GM15510 (cell line): ENCODE results near the gene KRTAP6-3.

Experiments used
- POLR2A ChIP-seq: IDR thresholded peaks from 3 replicates; pipeline ENCODE4 v1.6.1; 2011; ENCODE audit warnings: borderline replicate concordance; ENCODE audit not compliant: insufficient read length; ENCODE audit errors: extremely low read depth

Gene KRTAP6-3, protein sequence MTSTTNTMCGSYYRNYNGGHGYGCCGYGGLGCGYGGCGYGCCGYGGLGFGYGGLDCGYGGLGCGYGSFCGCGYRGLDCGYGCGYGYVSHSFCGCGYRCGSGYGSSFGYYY

DNA sequence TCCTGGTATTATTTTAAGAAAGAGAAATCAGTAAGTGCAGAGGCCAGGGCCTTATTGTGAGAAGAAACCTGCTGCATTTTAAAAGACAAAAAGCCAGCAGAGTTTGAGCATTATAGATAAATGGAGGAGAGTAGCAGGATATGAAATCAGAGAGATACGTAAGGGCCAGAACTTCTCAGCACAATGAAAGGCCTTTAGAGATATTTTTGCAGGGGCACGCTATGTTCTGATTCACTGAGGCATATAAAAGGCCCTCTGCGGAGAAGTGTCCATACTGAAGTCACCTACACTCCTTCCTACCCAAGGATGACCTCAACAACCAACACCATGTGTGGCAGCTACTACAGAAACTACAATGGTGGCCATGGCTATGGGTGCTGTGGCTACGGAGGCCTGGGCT is at the start of gene KRTAP6-3:
Gene KRTAP6-3 (plus strand): TSS at position 301 of the 400 bp plus-strand sequence. CDS start 6 bp downstream, at position 307.
- no peak for TF ChIP-seq POLR2A

DNA sequence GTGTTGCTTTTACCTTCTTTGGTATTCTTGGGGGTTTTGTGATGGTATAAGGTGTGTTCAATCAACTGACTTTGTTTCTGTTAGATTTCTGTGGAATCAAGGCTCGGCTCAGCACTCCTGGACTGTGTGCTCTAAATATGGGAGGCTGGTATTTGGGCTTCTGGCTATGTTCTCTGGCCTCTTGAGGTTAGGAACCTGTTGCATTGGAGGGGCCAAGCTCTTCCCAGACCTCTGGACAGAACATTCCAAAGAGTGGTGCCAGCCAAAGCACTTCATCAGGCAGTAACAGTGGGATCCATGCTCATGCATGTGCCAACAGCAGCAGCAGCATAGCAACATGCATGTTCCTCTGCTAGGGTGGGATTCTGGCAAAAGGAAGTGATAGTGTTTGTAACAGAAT is 39.5 kb upstream of the KRTAP6-3 start:
- no peak for TF ChIP-seq POLR2A

DNA sequence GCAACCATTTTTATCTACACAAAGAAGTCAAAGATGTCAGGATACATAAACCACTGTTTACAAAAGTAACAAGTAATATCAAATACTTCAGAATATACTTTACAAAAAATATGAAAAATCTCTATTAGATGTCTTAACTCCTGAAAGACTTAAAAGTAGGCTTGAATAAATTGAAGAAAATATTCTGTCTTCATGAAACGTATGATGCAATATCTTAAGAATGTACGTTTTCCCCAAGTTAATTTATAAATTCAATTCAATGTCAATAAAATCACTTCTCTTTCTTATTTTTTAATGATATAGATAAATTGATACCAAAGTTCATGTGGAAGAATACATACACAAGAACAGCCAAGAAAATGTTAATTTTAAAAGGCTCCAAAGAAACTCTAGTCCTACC is 37.1 kb upstream of the KRTAP6-3 start:
- TF ChIP-seq POLR2A: no peak

DNA sequence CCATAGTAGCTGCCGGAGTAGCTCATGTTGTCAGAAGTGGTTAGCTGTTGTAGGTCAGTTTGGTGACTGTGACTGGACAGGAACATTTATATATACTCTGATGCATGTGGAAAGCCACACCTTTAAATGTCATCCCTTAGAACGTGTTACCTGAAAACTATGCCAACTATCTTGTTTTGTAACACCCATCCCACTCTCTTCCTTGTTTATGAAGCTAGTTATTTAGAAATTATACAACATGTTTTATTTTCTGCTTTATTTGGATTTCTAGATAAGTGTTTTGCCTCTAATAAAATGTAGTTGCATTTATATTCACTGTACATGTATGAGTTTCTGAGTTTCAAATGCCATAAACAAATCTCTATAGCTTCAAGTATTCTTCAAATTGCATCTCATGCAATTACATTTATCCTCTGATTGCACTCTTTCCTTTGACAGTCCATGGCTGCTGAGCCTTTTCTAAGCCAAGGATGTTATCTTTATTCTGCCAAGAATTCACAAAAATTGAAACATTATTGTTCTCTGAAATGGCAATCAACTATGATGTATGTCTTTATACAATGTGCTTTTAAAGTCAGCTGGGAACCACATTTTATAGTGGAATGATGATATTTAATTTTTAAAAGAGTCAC is 30.9 kb upstream of the KRTAP6-3 start, which contains the start of gene KRTAP19-7:
Gene KRTAP19-7 (minus strand): TSS at position 51 of the 632 bp plus-strand sequence. CDS start 25 bp downstream, at position 26.
- TF ChIP-seq POLR2A: no peak

DNA sequence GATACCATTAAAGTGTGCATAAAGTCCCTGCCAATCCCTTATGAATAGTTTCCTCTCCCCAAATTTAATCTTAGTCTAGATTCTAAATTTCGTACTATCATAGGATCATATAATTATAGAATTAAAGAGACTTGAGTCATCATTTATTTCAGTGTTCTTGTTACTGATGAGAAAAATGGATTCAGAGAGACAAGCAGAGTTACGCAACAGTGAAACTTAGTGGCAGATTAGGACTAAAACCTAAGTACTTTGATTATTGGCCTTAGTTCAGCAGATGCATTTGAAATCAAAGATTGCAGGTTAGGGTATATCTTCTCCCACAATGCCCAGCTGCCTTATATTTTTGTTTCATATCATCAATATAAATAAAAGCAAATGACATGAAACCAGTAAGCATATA is 30.3 kb upstream of the KRTAP6-3 start:
- no peak for TF ChIP-seq POLR2A

DNA sequence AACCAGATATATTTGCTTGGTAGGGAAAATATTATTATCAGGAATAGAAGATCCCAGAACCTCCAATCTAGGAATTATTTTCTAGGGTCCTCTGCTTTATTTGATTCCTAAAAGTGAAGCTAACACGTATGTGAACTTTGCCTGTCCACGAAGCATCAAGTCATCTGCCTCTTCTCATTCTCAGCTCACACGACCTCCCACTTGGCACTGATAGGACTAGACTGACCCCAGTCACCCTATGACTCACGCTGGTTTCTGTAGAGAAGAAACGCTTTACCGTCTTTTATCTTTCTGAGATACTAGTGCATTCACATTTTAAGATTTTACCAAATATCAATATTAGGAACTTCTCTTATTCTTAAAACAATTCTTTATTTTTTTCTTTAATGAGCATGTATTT is 29.2 kb upstream of the KRTAP6-3 start:
- TF ChIP-seq POLR2A: no peak

DNA sequence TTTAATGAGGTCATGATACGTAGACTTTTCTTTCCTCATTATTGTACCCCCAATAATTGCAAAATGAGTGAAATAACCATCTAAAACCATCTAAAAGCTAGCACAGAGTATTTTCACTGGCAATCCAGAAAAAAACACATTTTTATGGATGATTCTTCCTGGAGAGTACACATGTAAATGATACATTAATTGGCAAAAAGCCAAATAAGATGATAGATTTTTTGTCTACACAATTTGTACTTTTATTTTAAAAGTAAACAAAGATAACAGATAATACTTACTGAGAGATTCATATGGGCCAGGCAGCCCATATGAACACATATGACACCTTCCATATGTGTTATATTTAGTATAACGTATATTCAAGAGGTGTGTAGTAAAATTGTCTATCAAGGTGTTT is 28.6 kb upstream of the KRTAP6-3 start:
- no peak for TF ChIP-seq POLR2A

DNA sequence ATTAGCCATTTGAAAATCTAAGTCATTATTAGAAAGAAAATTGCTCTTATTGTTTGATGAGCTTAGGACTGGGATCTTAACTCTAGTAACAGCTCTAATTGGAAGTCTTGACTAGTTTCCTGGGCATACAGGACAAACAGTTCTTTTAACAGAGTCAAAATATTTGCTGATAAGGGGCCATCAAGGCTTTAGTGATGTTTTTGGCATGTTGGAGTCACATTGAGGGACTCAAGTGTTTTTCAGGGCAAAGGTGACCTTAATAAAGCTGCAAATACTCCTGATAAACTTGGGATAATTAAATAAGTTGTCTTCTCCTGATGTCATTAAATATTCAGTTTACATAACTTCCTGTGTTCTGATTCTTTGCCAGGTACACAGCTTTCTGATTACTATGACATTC is 24.6 kb upstream of the KRTAP6-3 start:
- no peak for TF ChIP-seq POLR2A

DNA sequence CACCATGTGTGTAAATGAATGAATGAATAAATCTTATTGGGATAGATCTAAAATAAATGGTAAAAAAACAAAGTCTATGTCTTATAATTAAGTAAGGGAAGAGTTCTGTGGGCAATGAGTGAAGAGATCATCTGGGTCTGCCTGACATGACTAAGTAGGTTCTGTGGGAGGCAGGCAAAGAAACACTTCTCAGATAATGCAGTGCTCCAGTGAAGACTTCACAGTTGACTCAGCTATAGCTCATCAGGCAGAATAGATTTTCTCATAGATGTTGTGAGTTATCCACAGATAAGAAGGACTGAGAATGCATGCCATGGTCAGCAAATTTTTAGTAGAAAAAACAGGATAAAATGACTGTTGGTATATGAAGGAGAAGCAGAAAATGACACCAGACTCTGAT is 14.5 kb upstream of the KRTAP6-3 start:
- no peak for TF ChIP-seq POLR2A

DNA sequence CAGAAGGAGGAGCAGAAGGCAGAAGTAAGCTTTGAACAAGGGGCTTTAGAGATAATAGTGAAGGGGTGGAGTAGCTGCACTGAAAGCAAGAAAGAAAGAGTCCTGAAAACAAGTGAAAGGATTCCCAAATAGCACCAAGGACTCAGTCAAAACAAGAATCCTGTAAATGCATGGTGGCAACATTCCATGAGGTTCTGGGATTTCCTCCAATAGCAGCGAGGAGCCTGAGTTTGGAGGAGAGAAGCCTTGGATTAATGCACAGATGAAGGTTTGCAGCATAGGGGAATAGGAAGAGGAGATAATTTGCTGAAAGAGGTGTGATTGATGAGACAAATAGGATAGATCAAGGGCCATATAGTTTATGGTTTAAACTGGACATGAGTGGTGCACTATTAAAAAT is 12.9 kb upstream of the KRTAP6-3 start:
- no peak for TF ChIP-seq POLR2A

DNA sequence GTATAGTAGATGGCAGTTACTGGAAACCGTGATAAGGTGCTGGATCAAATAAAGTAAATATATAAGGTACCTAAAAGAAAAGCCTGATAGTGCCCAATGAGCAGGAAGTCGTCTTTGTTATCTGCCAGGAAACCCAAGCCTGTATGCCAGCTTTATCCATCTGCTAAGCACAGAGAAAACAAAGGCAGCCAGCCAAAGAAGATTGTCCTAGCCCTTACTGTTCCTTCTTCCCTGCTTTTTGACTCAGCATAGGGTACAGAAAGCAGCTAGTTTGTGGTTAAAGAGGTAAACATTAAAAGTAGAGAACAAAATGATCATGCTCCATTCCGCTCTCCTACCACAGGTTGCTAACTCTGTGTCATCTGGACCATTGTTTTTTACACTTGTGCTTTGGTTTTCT is 12.1 kb upstream of the KRTAP6-3 start:
- no peak for TF ChIP-seq POLR2A

DNA sequence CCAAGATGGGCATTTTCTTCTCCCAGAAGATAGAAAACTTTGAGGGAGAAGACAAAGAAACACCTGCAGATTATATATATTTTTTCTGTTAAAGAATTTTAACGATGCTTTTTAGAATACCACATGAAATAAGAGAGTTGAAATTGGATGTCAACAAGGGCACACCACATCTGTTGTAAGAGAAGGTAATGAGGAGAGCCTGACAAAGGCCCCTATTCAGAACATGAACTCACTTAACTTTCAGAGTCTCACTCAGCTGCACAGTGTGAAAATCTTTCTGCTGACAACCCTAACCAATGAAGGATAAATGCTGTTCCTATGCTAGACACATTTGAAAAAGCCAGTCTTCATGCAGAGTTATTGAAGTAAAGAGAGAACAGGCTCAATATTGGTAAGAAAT is 9.4 kb upstream of the KRTAP6-3 start:
- TF ChIP-seq POLR2A: no peak

DNA sequence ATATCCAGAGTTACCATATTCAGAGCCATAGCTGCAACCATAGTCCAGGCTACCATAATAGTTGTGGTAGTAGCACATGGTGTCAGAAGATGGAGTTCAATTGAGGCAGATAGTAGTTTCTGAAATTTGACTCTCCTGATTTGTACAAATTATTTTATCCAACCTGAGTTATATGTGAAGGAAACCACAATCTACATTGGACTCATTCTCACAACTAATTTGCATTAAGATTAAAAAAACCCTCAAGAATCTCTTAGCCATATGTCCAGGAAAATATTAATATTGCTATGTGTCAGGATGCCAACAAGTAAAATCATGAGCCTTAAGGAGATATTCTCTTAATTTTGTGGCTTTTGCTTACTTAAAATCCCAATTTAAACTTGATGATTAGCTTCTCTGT is 1.9 kb upstream of the KRTAP6-3 start, which contains the start of gene KRTAP22-2:
Gene KRTAP22-2 (minus strand): TSS at position 101 of the 400 bp plus-strand sequence.
- TF ChIP-seq POLR2A: no peak

DNA sequence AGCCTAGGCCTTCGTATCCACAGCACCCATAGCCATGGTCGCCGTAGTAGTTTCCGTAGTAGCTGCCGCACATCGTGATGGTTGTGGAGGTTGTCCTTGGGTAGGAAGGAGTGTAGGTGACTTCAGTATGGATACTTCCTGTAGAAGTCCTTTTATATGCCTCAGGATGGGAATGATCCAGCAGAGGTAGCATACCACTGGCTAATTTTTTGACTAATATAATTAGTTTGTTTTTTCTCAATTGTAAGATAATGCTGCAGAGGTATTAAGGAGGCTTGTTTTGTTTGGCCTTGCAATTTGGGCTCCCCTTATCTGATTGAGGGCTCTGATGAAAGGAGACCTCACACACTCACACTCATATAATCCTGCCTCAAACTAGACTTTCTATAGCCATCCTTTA is 6.6 kb downstream of the KRTAP6-3 start, which contains the start of gene KRTAP6-2:
Gene KRTAP6-2 (minus strand): TSS at position 101 of the 400 bp plus-strand sequence. CDS start 28 bp downstream, at position 73.
- no peak for TF ChIP-seq POLR2A

DNA sequence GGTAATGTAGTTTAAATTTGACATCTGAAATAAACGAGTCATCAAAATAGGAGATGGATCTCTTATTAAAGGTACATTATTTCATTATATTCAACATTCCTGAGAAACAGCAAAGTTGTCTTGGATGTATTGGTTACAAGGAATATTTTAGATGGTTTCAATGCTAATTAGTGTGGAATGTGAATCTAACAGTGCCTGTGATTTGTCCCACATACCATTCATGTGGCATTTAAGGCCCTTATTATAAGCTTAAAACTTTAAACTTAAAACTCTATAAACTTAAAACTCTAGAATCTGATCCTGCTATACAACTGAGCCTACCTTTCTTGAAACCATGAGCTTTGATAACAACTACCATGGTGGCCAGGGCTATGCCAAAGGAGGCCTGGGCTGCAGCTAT is 8.5 kb downstream of the KRTAP6-3 start, which contains the start of gene KRTAP22-1:
Gene KRTAP22-1 (plus strand): TSS at position 301 of the 400 bp plus-strand sequence.
- TF ChIP-seq POLR2A: no peak

DNA sequence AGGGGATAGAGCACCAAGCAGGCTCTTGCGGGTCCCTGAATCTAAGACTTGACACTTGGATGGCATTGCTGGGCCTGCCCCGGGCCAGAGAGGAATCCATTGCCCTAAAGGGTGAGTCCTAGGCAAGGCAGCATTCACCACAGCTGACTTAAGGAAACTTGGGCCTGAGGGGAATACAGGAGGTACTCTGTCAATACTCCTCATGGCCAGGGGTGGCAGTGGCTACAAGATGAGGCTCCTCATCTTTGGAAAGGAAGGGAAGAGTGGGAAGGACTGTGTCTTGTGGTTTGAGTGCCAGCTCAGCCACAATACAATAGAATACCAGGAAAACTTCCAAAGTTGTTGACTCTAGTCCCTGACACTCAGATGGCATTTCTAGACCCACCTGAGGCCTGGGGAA is 13.7 kb downstream of the KRTAP6-3 start:
- TF ChIP-seq POLR2A: no peak
